HCT116 (cell line): Measurements from ENCODE around the gene TBX4. TPM values are rescaled to one million over a fixed set of nuclear protein-coding genes. Genes with fewer than 3 reads are reported as not detected.

ENCODE experiments used
- ATAC-seq: fragments of 200-7000 bp; cut with Tn5 transposase; 2 replicates; pipeline ENCODE4 v1.9.1; 2020; ENCODE audit warnings: mild to moderate bottlenecking, moderate library complexity
- BruUV-seq: library from RNA; stranded (reverse); fragments of 400-500 nt; replicated peaks from 2 replicates; lab custom pipeline; 2021; lab: Mats Ljungman, UMichigan
- CTCF ChIA-PET: fragments of 300-600 bp; sonication (Branson Sonifier 250); formaldehyde crosslinking; loops from one replicate; lab custom pipeline; 2021; ENCODE audit warnings: antibody characterized with exemption; lab: Charles Lee
- POLR2A ChIA-PET: fragments of 300-600, 350-600 bp; sonication (Branson Sonifier 250); formaldehyde crosslinking; loops from one replicate; lab custom pipeline; 2021; ENCODE audit warnings: antibody characterized with exemption; lab: Charles Lee
- RAD21 ChIA-PET, 2 experiments: fragments of 300-600 bp; sonication (Branson Sonifier 250); formaldehyde crosslinking; loops; one replicate each; lab custom pipeline; 2023; ENCODE audit warnings: low total read pairs in 2 of 2; ENCODE audit not compliant: uncharacterized antibody in 2 of 2, unreplicated experiment in 2 of 2, low non-redundant PET in 1 of 2; lab: Charles Lee
- DNase-seq: peaks from one replicate; pipeline ENCODE4 v3.0.0-alpha.2; 2010; ENCODE audit warnings: low read depth, low spot score
- H2AFZ ChIP-seq: fragments of 200-600 bp; shearing (Covaris generic), sonication (generic); 2 replicates; pipeline ENCODE4 v1.6.1; 2017; ENCODE audit warnings: low read depth, mixed run types, mixed read lengths, antibody characterized with exemption, low read length; ENCODE audit not compliant: poor library complexity, severe bottlenecking
- H3K27ac ChIP-seq: 2 replicates; pipeline ENCODE4 v1.5.1; 2012; ENCODE audit warnings: low read depth, low read length
- H3K27me3 ChIP-seq: fragments of 200-600 bp; sonication (generic); 2 replicates; pipeline ENCODE4 v1.6.1; 2016; ENCODE audit warnings: mixed run types, low read length, mixed read lengths; ENCODE audit not compliant: insufficient read depth
- H3K36me3 ChIP-seq, 2 experiments: fragments of 200-500 bp in 1 of 2; fragments of 200-600 bp in 1 of 2; sonication (Bioruptor generic) in 1 of 2; sonication (generic) in 1 of 2; 2 replicates each; pipeline versions ENCODE4 v1.5.1 to v1.6.1; 2014 to 2016; ENCODE audit warnings: low read length in 2 of 2, inconsistent platforms in 1 of 2, mixed read lengths in 1 of 2, mixed run types in 1 of 2; ENCODE audit not compliant: insufficient read depth in 2 of 2, control insufficient read depth in 1 of 2
- H3K4me1 ChIP-seq, 2 experiments: fragments of 200-600 bp in 1 of 2; sonication (generic) in 1 of 2; 2 replicates each; pipeline versions ENCODE4 v1.5.1 to v1.6.1; 2012 to 2017; ENCODE audit warnings: low read length in 2 of 2, inconsistent platforms in 1 of 2, mild to moderate bottlenecking in 1 of 2, mixed read lengths in 1 of 2, mixed run types in 1 of 2, moderate library complexity in 1 of 2; ENCODE audit not compliant: insufficient read depth in 2 of 2, control insufficient read depth in 1 of 2
- H3K4me2 ChIP-seq: fragments of 200-600 bp; sonication (generic); 2 replicates; pipeline ENCODE4 v1.6.1; 2017; ENCODE audit warnings: mixed run types, low read length, mixed read lengths
- H3K4me3 ChIP-seq, 2 experiments: fragments of 200-600 bp in 1 of 2; sonication (generic) in 1 of 2; replicated peaks in 1 of 2; 2 replicates each; pipeline ENCODE4 v1.5.1; 2011 to 2016; ENCODE audit warnings: low read length in 2 of 2, control low read depth in 1 of 2, low read depth in 1 of 2, mild to moderate bottlenecking in 1 of 2, mixed read lengths in 1 of 2, mixed run types in 1 of 2
- H3K79me2 ChIP-seq: fragments of 200-600 bp; sonication (generic); 2 replicates; pipeline ENCODE4 v1.6.1; 2017; ENCODE audit warnings: mild to moderate bottlenecking, mixed run types, low read length, moderate library complexity, mixed read lengths; ENCODE audit not compliant: insufficient read depth
- H3K9ac ChIP-seq: fragments of 200-600 bp; sonication (generic); 2 replicates; pipeline ENCODE4 v1.6.1; 2016; ENCODE audit warnings: low read length, mixed read lengths
- H3K9me2 ChIP-seq: fragments of 200-600 bp; sonication (generic), shearing (Covaris generic); 2 replicates; pipeline ENCODE4 v1.6.1; 2017; ENCODE audit warnings: mixed run types, mild to moderate bottlenecking, moderate library complexity; ENCODE audit not compliant: insufficient read depth
- H3K9me3 ChIP-seq, 2 experiments: fragments of 200-500 bp in 1 of 2; fragments of 200-600 bp in 1 of 2; sonication (Bioruptor generic) in 1 of 2; sonication (generic) in 1 of 2; 2 replicates each; pipeline ENCODE4 v1.6.1; 2014 to 2017; ENCODE audit warnings: low read length in 2 of 2, mixed read lengths in 2 of 2, inconsistent platforms in 1 of 2, low read depth in 1 of 2, mild to moderate bottlenecking in 1 of 2, mixed run types in 1 of 2, moderate library complexity in 1 of 2; ENCODE audit not compliant: control insufficient read depth in 1 of 2, insufficient read depth in 1 of 2
- H4K20me1 ChIP-seq: fragments of 200-600 bp; sonication (generic), shearing (Covaris generic); 2 replicates; pipeline ENCODE4 v1.6.1; 2017; ENCODE audit warnings: mixed run types, mild to moderate bottlenecking, moderate library complexity; ENCODE audit not compliant: insufficient read depth
- CEBPB ChIP-seq: IDR thresholded peaks from 2 replicates; pipeline ENCODE4 v1.6.1; 2012; ENCODE audit warnings: low read depth
- POLR2A ChIP-seq: IDR thresholded peaks from 2 replicates; pipeline ENCODE4 v1.7.0; 2011; ENCODE audit warnings: borderline replicate concordance; ENCODE audit not compliant: insufficient read depth, insufficient read length; ENCODE audit errors: extremely low read depth
- RAD21 ChIP-seq: IDR thresholded peaks from 2 replicates; pipeline ENCODE4 v1.6.1; 2012; ENCODE audit warnings: low read depth, mild to moderate bottlenecking
- SP1 ChIP-seq: IDR thresholded peaks from 2 replicates; pipeline ENCODE4 v1.6.1; 2012; ENCODE audit warnings: low read depth
- YY1 ChIP-seq: IDR thresholded peaks from 2 replicates; pipeline ENCODE4 v1.6.1; 2011; ENCODE audit warnings: low read length, low read depth, moderate library complexity, mild to moderate bottlenecking; ENCODE audit not compliant: insufficient replicate concordance; ENCODE audit errors: extremely low read depth
- ZNF274 ChIP-seq: fragments of 200-500 bp; sonication (Bioruptor generic); IDR thresholded peaks from 2 replicates; pipeline ENCODE4 v1.6.1; 2014; ENCODE audit warnings: mild to moderate bottlenecking, low read depth, low read length, inconsistent platforms
- intact Hi-C: fragments of 100-400 bp; cut with micrococcal nuclease; formaldehyde crosslinking; loops from 2 replicates; pipeline ENCODE4 v1.10.0; 2022
- total RNA-seq: library from RNA; stranded (reverse); gene quantifications from one replicate; pipeline ENCODE4 v1.2.1, GENCODE V29; 2021; ENCODE audit not compliant: unreplicated experiment
- TF ChIP-seq, protein P1 (sequence below), 3 experiments: fragments of 200-600 bp in 1 of 3; sonication (generic) in 1 of 3; IDR thresholded peaks in 2 of 3; conservative IDR thresholded peaks in 1 of 3; 2 replicates each; pipeline ENCODE4 v1.5.1; 2012 to 2017; ENCODE audit warnings: low read depth in 2 of 3, low read length in 2 of 3, antibody characterized with exemption in 1 of 3, borderline replicate concordance in 1 of 3, control low read depth in 1 of 3, mild to moderate bottlenecking in 1 of 3, mixed read lengths in 1 of 3, mixed run types in 1 of 3, moderate library complexity in 1 of 3; ENCODE audit not compliant: insufficient read depth in 1 of 3
- TF ChIP-seq, protein P2 (sequence below): IDR thresholded peaks from 2 replicates; pipeline ENCODE4 v1.6.1; 2012
- TF ChIP-seq, protein P3 (sequence below): IDR thresholded peaks from 2 replicates; pipeline ENCODE4 v1.6.1; 2012

TBX4 gene
- total RNA-seq, 1 experiment from 2014 or later = 0.27 TPM

DNA sequence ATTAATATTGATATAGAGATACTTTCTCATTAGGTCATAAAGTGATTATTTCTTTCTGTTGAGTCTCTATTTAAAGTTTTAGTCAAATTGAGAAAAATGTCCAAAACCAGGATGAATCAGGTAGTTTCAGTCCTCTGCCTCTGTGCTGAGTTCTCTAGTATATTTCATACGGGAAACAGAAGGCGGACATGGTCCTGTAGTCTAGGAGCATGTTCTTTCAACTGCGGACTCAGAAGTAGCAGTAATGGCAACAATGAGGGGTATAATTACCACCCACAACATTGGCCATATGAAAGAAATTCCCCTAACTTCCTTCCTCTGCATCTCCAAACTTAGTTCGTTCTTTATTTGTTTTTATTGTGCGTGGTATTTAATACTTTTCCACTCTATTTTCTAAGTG, 50.1 kb downstream of the TBX4 start:
- no peaks in the 10 kb centered on the region for H4K20me1 ChIP-seq
- no peaks in the 10 kb centered on the region for H3K27me3 ChIP-seq
- H3K9me3 ChIP-seq = no peaks in the 10 kb centered on the region
- peak overlapping the region; percentile 8; the same call in 1 of the 2 replicates for H3K27ac ChIP-seq
- ATAC-seq = no peak
- no peaks in the 10 kb centered on the region for H3K9me2 ChIP-seq
- H3K4me1 ChIP-seq = peaks cover 35 to 55% of the 10 kb centered on the region in 2 experiments
- POLR2A ChIA-PET = no interaction called here
- BruUV-seq = no TSS peak
- RAD21 ChIA-PET = no interaction called here
- no peak overlapping the region for H2AFZ ChIP-seq
- no peaks in the 10 kb centered on the region for H3K79me2 ChIP-seq
- no peak overlapping the region for H3K9ac ChIP-seq
- H3K4me2 ChIP-seq = no peak overlapping the region
- CTCF ChIA-PET = no interaction called here
- TF ChIP-seq SP1 (no peak), POLR2A (no peak), YY1 (no peak), ZNF274 (no peak), CEBPB (no peak), RAD21 (no peak)
- TF ChIP-seq, protein P1, sequence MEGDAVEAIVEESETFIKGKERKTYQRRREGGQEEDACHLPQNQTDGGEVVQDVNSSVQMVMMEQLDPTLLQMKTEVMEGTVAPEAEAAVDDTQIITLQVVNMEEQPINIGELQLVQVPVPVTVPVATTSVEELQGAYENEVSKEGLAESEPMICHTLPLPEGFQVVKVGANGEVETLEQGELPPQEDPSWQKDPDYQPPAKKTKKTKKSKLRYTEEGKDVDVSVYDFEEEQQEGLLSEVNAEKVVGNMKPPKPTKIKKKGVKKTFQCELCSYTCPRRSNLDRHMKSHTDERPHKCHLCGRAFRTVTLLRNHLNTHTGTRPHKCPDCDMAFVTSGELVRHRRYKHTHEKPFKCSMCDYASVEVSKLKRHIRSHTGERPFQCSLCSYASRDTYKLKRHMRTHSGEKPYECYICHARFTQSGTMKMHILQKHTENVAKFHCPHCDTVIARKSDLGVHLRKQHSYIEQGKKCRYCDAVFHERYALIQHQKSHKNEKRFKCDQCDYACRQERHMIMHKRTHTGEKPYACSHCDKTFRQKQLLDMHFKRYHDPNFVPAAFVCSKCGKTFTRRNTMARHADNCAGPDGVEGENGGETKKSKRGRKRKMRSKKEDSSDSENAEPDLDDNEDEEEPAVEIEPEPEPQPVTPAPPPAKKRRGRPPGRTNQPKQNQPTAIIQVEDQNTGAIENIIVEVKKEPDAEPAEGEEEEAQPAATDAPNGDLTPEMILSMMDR (IDR thresholded peaks at IDR 0.05 in 2 of 3, conservative IDR thresholded peaks at IDR 0.05 in 1 of 3; ENCODE audit: borderline replicate concordance in 1 of 3, insufficient read depth in 1 of 3, low read depth in 2 of 3, low read length in 2 of 3) = no peak
- TF ChIP-seq, protein P2, sequence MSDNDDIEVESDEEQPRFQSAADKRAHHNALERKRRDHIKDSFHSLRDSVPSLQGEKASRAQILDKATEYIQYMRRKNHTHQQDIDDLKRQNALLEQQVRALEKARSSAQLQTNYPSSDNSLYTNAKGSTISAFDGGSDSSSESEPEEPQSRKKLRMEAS = no peak
- TF ChIP-seq, protein P3, sequence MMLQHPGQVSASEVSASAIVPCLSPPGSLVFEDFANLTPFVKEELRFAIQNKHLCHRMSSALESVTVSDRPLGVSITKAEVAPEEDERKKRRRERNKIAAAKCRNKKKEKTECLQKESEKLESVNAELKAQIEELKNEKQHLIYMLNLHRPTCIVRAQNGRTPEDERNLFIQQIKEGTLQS = no peak
- TF ChIP-seq, all 23 proteins: peak for 0
- Histone ChIP-seq H3K4me3 (no peak overlapping the region), H3K36me3 (no peaks in the 10 kb centered on the region)
- intact Hi-C loops = no loop called here
- DNase-seq = no peak
